WI38 (cell line): Measurements from ENCODE around the gene SCAND1.

Experiments
- H3K4me3 ChIP-seq: 2 replicates; pipeline ENCODE4 v1.5.1; 2011; ENCODE audit warnings: low read depth, mild to moderate bottlenecking, control low read depth, low read length
- CTCF ChIP-seq: IDR thresholded peaks from 2 replicates; pipeline ENCODE4 v1.5.1; 2012; ENCODE audit warnings: low read depth, mild to moderate bottlenecking, control low read depth, low read length

SCAND1 gene

GRCh38 chr20:35942243-35942642 lies 12.1 kb downstream of the SCAND1 start:
- TF ChIP-seq CTCF = no peak
- H3K4me3 ChIP-seq = no peak overlapping the region

DNA sequence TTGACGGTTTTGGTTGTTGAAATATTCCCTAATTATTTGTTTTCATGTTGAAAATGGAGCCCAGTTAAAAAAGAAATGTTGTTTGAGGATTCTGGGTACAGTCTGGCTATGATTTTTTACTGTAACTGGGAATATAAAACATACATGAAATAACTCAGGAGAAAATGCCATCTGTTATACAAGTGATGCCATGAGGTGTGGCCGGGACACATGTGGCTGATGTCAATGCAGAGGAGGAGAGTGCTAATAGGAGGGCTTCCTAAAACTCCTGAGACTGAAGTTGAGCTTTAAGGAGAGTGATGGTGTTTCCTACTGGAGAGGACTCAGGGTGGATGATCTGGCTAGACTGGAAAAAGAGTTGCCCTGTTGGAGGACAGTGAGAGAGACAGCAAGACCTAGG lies 12.7 kb downstream of the SCAND1 start:
- H3K4me3 ChIP-seq = no peak overlapping the region
- TF ChIP-seq CTCF = no peak

DNA sequence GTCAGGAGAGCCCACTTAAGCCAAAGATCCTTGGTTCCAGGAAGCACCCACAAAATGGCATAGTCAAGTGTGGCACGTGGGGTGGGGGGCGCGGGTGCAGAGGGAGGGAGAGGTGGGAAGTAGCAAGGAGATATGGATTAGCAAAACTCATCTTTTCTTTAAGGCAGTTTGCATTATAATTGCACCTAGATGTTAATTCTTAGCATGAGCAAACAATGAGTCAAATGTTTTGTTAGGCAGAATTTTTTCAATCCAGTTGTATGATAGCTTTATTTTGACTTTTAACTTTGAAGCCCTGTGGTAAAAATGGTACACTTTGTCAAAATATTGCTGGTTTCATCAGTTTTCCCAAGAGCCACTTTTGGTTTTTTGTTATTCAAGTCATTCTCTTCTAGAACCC lies 15.0 kb downstream of the SCAND1 start:
- no peak overlapping the region for H3K4me3 ChIP-seq
- TF ChIP-seq CTCF = no peak

DNA sequence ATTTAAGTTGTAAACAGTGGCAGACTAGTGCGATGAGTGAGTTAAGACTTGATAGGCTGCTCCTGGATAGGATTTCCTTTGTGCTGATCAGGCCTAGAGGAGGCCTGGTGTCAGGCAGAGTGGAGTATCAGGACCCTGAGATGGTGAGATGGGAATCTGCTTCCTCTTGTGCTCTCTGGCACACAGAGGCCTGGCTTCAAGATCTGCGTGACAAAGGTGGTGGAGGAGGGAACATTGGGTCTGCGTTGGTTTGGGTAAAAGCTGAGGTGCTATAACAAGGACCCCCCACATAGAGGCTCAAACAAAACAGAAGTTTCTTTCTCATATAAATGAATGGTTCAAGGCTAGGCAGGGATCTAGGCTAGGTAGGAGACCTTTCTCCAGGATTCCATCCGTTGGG lies 20.3 kb downstream of the SCAND1 start:
- H3K4me3 ChIP-seq = no peak overlapping the region
- no peak for TF ChIP-seq CTCF

DNA sequence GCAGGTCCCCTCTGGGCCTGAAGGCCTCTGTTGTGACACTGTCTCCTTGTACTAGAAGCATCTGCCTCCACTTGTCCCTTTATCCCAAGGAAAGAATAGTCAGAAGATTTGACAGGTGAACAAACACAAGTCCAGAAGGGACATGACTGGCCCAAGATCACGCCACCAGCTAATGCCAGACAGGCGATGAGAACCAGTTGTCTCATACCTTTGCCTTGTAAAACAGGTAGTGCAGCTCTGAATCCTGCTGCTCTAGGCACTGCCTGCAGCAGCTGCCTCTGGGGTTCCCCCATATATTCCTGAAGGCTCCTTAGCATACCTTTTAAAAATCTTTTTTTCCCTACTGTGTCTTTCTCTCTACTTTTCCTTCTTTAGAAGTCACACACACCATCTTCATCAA lies 25.0 kb downstream of the SCAND1 start:
- TF ChIP-seq CTCF = no peak
- H3K4me3 ChIP-seq = no peak overlapping the region

GRCh38 chr20:35920523-35920922 lies 33.8 kb downstream of the SCAND1 start:
- no peak overlapping the region for H3K4me3 ChIP-seq
- TF ChIP-seq CTCF = no peak

DNA sequence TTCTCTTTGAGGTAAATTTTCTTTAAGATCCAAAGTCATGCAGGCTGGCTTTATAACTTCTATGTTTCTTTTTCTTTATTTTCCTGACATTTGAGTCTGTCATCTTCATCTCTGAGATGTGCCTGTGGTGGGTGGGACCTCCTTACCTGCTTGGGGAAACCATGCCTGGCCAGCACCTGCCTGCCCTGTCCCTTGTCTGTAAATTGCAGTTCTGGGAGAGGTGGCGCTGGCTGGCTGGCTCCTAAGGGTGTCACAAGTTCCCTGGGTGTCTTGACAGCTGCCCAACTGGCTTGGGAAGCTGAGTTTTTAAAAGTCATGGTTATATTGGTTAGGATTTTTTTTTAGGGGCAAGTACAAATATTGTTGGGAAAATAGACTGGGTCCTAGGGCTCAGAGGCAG lies 36.3 kb downstream of the SCAND1 start:
- no peak for TF ChIP-seq CTCF

More for the DNA sequence above, 36.3 kb downstream of the SCAND1 start:
- H3K4me3 ChIP-seq = no peak overlapping the region
